GM18502 (cell line): ENCODE results near the gene STAT3.
"Not testable (repeated sequence)": the region's sequence is repeated elsewhere in the genome, so short reads cannot be mapped to it uniquely, and the experiment has no call there.

Experiments
- ATAC-seq: cut with Tn5 transposase; IDR thresholded peaks from one replicate; pipeline ENCODE4 v1.9.1; 2021; ENCODE audit warnings: mild to moderate bottlenecking; ENCODE audit not compliant: unreplicated experiment, poor library complexity

Gene STAT3

DNA sequence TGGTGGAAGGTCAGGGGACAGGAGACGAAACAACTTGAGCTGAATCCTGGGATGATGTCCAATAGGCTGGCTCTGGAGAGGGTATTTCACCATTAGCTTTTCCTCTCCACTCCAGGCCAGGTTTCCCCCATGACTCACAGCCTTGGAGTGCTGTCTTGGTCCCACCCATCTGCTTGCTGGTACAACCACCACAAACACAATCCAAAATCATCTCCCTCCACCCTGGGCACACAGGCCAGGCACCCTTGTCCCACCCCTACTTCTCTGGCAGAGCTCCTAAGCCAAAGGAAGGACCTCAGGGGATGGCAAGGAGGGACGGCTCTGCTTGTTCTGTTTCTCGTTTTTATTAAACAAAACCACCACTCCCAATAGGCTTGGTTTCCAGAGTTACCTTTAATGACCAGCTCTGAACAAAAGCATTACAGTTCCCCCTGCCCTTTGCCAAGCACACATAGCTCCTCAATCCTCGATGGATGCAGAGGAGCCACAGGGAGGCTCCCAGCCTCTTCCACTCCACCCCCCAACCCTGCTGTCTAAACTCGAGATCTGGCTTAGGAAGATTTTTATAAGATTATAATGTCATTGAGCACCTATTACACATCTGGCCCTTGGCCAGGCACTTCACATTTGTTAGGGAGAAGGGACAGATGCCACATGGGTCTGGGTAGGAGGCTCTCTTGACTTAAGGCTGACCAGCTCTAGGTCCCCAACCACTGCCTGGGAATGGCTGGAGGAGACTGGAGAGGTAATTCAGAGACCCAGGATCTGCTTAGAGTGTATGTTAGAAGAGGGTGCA is 21.5 kb upstream of the STAT3 start:
- no peak for ATAC-seq

DNA sequence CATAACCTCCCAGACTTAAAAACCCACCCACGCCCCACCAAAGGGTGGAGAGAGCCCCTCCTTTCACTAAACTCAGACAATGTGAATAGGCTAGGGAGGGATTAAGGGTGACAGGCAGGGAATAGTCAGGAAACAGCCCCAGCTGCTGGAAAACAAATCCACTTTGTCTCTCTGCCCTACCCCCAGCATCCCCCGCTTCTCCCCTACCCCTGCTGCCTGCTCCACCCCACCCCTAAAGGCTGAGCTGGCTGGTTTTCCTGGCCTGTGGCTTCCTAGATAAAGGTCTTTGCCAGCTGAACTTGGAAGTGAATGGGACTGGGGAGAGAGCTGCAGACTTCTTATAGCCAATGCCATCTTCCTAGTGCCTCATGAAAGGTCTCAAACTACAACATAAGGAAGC is 19.8 kb upstream of the STAT3 start:
- no peak for ATAC-seq

DNA sequence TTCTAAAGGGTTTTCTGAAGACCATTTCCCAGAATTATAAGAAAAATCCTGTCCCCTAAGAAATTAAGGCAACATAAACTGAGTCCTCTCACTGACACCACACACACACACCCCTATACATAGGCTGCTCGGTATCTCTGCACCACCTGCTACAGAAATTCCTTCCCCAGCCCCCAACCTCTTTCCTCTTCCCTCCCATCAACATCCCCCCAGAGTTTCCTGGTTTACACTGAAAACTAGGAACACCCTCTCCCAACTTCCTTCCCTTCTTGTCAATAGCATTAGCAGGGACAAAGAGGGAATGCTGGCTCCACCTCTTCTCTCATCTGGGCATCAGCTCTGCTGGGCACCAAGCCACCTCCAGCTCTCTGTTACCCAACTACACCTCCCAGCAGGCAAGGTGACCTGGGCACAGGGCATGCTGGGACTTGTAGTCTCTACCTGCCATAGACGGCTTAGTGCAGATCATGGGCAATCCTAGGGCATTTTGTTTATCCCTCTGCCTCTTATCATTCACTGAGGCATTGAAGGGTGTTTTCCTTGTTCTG is 19.1 kb upstream of the STAT3 start:
- ATAC-seq, result no peak

DNA sequence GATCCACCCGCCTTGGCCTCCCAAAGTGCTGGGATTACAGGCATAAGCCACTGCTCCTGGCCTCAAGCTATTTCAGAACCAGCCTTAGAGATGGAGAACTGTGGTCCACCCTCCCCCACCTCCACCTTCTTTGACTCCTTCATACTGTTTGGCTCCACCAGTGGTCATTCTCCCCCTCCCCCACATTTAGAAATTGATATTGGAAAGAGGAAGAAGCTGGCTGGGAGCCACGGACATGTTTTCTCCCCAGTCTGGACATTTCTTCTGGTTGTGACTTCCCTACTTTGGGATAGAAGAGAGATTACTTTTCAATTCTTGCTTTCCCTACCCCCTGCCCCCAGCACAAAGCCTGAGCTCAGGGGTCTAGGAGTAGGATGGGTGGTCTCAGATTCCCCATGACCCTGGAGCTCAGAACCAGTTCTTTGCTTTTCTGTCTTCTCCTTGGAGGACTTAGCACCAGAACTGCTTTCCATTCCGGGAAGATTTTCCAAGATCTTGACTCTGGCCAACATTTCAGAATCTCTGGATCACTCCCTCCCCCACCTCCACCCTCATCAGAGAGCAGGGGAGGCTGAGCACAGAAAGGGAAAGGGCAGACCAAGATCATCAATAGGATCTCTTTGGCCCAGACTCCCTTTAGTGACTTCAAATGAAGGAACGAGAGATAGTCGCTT is 18.5 kb upstream of the STAT3 start:
- no peak for ATAC-seq

DNA sequence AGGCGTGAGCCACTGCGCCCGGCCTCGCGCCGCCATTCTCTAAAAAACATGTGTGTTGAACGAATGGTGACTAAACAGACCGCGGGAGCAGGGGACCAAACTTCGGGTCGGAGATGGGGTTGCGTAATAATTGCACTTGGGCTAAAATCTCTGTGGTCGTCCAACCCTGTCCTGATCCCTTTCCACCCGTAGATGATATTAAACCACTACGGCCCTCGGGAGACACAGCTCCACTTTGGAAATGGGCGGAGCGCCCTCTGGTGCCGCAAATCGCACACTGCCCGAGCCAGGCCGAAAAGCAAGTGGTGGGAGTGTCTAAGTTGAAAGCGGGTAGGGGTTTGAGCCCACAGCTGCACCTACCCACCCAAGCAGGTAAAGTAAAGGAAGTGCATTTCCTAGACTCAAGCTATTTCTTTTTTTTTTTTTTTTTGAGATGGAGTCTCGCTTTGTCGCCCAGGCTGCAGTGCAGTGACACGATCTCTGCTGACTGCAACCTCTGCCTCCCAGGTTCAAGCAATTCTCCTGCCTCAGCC is 17.8 kb upstream of the STAT3 start:
- no peak for ATAC-seq

DNA sequence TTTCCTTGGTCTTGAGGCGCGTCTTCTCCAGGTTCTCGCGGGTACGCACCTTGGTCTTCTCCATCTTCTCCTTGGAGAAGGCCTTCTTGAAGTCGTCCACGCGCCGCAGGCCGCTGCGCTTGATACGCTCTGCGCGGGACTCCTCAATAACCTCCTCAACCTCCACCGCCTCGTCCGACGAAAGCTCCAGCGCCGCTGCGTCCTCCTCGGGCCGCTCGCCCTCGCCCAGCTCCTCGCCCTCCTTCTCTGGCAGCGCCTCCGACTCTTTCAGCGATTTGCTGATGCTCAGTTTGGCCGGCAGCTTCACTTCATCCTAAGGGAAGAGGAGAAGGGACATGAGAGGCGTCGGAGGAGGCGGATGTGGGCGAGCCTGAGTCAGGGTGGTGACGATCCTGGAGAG is 16.8 kb upstream of the STAT3 start:
- no peak for ATAC-seq

DNA sequence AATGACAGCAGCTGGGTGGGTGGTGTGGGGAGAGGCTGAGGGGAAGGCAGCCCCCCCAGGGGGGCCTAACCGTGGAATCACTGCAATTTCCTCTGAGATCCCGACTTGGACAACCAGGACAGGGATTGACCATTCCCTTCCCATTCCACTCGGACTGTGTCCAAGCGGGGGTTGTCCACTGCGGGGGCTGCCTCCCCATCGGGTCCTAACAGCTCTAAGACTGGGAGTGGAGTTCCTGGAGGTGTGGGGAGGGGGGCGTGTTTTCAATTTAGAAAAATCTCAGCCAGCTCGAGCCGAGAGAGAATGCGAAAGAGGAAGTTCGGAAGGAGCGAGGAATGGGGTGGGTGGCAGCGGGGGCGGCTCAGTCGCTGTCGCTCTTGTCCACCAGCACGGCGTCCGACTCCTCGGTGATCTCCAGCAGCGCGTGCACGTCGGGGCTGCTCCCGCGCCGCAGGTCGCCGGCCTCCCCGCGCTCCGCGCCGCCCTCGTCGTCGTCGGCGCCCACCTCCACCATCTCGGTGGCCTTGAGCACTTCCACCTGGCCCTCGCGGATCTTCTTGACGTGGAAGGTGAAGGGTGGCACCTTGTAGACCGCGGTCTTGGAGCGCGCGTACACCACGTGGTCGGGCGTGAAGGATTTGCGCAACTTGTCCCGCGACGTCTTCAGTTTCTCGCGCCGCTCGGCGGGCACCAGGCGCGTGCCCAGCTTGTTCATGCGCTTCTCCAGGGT is 16.2 kb upstream of the STAT3 start:
- no peak for ATAC-seq

DNA sequence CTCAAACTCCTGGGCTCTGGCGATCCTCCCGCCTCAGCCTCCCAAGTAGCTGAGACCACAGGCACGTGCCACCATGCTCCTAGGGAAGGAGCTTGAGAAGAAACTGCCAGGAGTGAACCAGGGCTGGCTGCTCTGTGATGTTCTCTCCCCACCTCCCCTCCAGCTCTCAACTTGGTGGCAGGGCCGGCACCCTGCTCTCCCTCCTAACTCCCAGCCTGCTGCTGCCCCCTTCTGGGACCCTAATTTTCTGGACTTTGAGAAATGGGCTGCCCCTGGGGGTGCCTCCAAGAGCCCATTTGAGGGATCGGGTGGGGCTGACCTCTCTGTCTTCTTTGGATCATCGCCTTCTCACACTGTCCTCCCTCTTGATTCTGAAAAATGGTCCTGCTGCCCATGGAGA is 14.9 kb upstream of the STAT3 start:
- ATAC-seq, result no peak

DNA sequence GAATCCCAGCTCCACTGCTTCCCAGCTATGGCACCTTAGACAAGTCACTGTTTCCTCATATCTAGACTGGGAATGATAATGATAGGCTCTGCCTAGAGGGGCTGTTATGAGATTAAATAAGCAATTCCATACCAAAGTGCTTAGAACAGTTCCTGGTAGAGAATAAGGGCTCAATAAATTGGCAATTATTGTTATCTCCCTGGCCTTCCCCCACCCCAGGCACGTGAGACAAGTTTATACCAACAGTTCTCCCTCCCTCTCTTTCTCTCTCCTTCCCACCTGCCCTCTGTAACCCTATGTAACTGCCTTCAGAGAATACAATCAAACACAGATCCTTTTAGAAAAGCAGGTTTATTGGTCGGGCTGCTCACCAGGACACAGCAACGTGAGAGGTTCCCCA is 13.9 kb upstream of the STAT3 start:
- no peak for ATAC-seq

DNA sequence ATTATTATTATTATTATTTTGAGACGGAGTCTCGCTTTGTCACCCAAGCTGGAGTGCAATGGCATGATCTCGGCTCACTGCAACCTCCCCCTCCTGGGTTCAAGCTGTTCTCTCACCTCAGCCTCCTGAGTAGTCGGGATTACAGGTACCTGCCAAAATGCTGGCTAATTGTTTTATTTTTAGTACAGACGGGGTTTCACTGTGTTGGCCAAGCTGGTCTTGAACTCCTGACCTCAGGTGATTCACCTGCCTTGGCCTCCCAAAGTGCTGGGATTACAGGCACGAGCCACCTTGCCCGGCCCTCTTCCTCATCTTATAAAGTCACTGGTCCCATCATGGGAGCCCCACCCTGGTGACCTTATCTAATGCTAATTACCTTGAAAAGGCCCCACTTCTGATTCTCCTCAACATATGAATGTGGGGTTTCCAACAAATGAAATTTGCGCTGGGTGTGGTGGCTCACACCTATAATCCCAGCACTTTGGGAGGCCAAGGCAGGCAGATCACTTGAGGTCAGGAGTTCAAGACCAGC is 12.7 kb upstream of the STAT3 start:
- ATAC-seq, result not testable (repeated sequence)

DNA sequence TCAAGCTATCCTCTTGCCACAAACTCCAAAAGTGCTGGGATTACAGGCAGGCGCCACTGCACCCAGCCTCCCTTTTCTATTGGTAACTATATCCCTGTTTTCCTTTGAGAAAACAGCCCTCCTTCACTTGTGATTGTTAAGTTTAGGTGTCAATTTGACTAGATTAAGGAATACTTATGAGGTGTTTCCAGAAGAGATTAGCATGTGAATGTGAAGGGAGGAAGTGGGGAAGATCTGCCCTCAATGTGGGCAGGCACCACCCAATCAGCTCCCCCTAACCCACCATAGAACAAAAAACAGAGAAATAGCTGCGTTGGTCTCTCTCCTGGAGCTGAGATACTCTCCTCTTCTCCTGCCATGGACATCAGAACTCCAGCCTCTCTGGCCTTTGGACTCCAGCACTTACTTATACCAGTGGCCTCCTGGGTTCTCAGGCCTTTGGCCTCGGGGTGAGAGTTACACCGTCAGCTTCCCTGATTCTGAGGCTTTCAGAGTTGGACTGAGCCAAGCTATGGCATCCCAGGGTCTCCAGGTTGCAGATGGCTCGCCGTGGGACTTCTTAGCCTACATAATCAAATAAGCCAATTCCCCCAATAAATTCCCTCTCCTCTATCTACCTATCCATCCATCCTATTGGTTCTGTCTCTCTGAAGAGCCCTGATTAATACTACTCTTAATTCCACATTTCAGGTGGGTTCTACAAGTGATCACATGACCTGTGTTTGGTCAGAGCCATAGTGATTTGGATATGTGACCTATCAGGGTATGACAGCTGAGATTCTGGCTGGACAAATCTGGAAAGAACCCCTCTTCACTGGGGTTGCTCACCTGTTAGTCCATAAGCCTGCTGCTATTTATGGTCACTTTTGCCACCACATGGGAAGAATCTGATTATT is 12.0 kb upstream of the STAT3 start:
- no peak for ATAC-seq

DNA sequence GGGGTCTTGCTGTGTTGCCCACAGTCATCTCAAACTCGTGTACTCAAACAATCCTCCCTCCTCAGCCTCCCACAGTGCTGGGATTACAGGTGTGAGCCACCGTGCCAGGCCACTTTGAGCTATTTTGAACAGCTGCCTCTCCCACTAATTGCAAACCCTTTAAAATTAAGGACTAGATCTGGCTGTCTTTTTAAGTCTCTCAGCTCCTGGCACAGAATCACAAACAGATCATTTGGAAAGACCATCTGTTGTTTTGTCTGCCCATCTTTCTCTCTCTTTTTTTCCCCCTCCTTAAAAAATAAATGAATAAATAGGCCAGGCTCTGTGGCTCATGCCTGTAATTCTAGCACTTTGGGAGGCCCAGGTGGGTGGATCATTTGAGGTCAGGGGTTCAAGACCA is 10.9 kb upstream of the STAT3 start:
- ATAC-seq, result no peak

DNA sequence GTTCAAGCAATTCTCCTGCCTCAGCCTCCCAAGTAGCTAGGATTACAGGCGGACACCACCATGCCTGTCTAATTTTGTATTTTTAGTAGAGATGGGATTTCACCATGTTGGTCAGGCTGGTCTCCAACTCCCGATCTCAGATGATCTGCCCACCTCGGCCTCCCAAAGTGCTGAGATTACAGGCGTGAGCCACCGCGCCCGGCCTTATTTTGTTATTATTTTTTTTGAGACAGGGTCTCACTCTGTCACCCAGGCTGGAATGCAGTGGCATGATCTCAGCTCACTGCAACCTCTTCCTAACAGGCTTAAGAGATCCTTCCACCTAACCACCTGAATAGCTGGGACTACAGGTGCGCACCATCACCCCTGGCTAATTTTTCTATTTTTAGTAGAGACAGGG is 7.4 kb upstream of the STAT3 start:
- not testable (repeated sequence) for ATAC-seq

DNA sequence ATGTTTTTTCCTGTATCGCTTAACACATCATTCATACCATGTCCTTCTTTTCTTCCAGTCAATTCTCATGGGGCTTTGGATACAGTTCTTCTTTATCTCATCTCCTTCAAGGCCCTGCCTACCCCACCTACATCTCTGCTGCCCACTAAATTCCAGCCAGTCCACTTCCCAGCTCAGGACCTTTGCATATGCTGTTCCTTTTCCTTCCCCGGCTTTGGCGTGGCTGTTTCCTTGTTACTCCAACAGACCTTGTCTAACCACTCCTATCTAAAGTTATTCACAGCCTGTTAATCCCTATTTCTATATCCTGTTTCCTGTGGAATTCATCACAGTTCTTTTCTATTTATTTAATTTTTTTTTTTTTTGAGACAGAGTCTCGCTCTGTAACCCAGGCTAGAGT is 6.6 kb upstream of the STAT3 start:
- no peak for ATAC-seq

DNA sequence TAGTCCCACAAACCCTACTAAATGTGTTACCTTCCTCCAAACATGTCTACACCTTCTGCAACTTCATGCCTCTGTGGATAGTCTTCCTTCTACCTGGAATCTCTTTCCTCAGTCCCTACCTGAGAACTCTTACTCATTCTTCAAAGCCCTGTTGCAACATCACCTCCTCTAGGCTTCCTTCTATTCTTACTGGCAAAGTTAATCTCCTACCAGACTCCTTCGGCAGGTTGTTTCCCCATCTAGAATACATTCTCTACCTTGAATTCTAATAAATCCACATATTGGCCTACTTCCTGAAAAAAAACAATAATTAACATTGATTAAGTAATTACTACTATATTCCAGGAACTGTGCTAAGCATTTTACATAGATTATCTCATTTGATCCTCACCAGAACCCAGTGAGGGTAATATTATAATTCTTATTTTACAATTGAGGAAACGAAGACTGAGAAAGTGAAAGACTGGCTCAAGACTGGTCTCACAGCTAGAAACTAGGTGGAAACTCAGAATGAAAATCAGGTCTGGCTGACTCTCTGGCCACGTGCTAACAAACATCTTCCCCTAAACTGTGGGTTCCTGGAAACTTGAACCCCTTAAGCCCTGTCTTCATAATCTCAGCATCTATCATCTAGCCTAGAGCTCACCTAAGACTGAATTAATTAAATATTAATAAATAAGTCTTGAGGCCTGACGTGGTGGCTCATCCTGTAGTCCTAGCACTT is 4.6 kb upstream of the STAT3 start:
- no peak for ATAC-seq

DNA sequence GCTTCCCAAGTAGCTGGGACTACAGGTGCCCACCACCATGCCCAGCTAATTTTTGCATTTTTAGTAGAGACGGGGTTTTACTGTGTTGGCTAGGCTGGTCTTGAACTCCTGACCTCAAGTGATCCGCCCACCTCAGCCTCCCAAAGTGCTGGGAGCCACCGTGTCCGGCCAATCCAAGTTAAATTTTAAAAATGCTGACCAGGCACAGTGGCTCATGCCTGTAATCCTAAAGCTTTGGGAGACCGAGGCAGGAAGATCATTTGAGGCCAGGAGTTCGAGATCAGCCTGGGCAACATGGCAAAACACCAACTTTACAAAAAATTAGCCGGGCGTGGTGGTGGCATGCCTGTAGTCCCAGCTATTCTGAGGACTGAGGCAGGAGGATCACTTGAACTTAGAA is 3.2 kb upstream of the STAT3 start:
- ATAC-seq, result not testable (repeated sequence)

DNA sequence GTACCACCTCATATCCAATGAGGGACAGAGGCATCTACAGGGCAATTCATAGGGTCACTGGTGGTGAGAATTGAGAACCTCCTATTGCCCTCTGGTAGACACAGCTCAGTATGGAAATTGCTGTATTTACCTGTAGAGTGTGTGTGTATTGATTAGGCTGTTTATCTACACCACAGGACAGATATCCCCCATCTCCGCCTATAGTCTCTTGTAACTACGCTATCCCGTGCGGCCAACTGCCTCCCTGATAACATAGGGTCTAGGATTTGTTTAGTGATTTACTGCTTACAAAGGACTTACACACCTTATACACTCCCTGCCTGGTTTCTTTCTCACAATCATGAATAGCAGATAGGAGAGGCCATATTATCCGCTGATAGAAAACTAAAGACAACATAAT is 1.7 kb upstream of the STAT3 start:
- ATAC-seq, result no peak

DNA sequence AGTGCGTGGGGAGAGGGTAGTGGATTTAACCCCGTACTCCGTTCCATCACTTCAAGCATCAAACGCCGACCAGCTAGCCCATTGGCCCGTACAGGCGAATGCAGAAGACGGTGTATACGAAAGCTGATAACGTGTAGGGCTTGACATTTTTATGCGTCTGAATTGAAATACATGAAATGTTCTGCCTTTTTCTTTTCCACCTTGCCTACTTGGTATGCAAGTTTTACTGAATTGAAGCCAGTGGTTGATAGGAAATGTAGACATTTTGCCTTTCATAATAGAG is 834 bp upstream of the STAT3 start:
- ATAC-seq, result no peak

DNA sequence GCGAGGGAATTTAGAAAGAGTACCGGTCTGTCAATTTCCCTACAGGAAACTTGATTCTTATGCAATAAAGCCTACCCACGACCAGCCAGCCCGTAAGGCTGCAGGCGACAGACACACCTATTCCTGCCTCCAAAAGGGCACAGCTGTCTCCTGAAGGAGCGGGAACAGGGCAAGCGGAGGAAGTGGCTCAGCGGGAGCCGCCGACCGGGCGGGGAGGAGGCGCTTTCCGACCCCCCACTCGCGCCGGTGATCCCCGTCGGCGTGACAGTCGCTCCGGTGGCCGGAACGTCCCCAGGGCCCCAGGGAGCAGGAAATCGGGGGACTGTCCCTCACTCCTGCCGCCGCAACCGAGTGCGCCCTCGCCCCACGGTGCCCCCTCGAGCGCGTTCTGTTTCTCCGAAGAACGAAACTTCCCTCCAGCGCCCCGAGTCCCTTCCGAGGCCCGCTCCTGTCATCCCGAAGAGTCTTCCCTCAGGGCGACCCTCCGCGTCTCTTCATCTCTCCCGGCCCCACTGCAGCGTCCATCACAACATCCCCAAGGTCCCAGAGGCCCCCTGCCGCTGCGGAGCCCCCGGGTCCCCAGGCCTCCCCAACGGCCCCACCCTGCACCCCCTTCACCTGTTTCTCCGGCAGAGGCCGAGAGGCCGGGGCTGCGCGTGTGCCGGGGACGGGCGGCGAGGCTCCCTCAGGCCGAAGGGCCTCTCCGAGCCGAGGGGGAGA is 421 bp downstream of the STAT3 start:
- peak; percentile 11 for ATAC-seq
